H9 (cell line): ENCODE data around the gene SCNN1B. TPM values are rescaled to one million over a fixed set of nuclear protein-coding genes. Genes with fewer than 3 reads are reported as not detected.
A peak's percentile ranks its signal among the peaks of the same experiment; 100 is the strongest.

ENCODE experiments used
- DNase-seq: peaks from one replicate; pipeline ENCODE4 v3.0.0-alpha.2; 2017
- H2AFZ ChIP-seq: one replicate; pipeline ENCODE4 v1.6.1; 2013; ENCODE audit warnings: mild to moderate bottlenecking, low read length, control low read depth, moderate library complexity
- H2AK5ac ChIP-seq: 2 replicates; pipeline ENCODE4 v1.6.1; 2013; ENCODE audit warnings: low read length, control low read depth, mixed read lengths; ENCODE audit not compliant: insufficient read length
- H2BK120ac ChIP-seq: one replicate; pipeline ENCODE4 v1.6.1; 2013; ENCODE audit warnings: low read depth, mild to moderate bottlenecking, low read length, control low read depth, inconsistent platforms; ENCODE audit not compliant: poor library complexity, severe bottlenecking
- H2BK12ac ChIP-seq: 2 replicates; pipeline ENCODE4 v1.6.1; 2013; ENCODE audit warnings: low read length, control low read depth, mixed read lengths, low read depth; ENCODE audit not compliant: insufficient read length
- H2BK15ac ChIP-seq: 2 replicates; pipeline ENCODE4 v1.6.1; 2013; ENCODE audit warnings: low read depth, low read length, control low read depth
- H2BK20ac ChIP-seq: one replicate; pipeline ENCODE4 v1.6.1; 2013; ENCODE audit warnings: low read depth, mild to moderate bottlenecking, low read length, control low read depth, inconsistent platforms; ENCODE audit not compliant: poor library complexity, severe bottlenecking
- H2BK5ac ChIP-seq: 2 replicates; pipeline ENCODE4 v1.6.1; 2013; ENCODE audit warnings: low read length, control low read depth, mixed read lengths; ENCODE audit not compliant: insufficient read length
- H3K14ac ChIP-seq: 2 replicates; pipeline ENCODE4 v1.6.1; 2013; ENCODE audit warnings: low read length, control low read depth; ENCODE audit not compliant: insufficient read depth
- H3K18ac ChIP-seq: 2 replicates; pipeline ENCODE4 v1.6.1; 2013; ENCODE audit warnings: low read depth, mild to moderate bottlenecking, mixed read lengths, low read length, control low read depth; ENCODE audit not compliant: insufficient read length
- H3K23ac ChIP-seq: 2 replicates; pipeline ENCODE4 v1.6.1; 2013; ENCODE audit warnings: low read length, control low read depth, mixed read lengths, low read depth; ENCODE audit not compliant: insufficient read length
- H3K23me2 ChIP-seq: 2 replicates; pipeline ENCODE4 v1.6.1; 2013; ENCODE audit warnings: low read depth, mild to moderate bottlenecking, mixed read lengths, low read length, control low read depth; ENCODE audit not compliant: insufficient read length, poor library complexity, severe bottlenecking
- H3K27ac ChIP-seq: 2 replicates; pipeline ENCODE4 v1.5.1; 2013; ENCODE audit warnings: low read length, control low read depth, mixed read lengths, low read depth; ENCODE audit not compliant: insufficient read length
- H3K27me3 ChIP-seq: 2 replicates; pipeline ENCODE4 v1.6.1; 2013; ENCODE audit warnings: low read length, control low read depth, inconsistent platforms; ENCODE audit not compliant: insufficient read depth
- H3K4ac ChIP-seq: 2 replicates; pipeline ENCODE4 v1.6.1; 2013; ENCODE audit warnings: low read depth, mild to moderate bottlenecking, control low read depth, inconsistent platforms, low read length, moderate library complexity
- H3K4me1 ChIP-seq: 2 replicates; pipeline ENCODE4 v1.6.1; 2013; ENCODE audit warnings: low read length, control low read depth, inconsistent platforms; ENCODE audit not compliant: insufficient read depth
- H3K4me2 ChIP-seq: 2 replicates; pipeline ENCODE4 v1.6.1; 2013; ENCODE audit warnings: low read length, control low read depth, mixed read lengths; ENCODE audit not compliant: insufficient read length, insufficient read depth
- H3K56ac ChIP-seq: 2 replicates; pipeline ENCODE4 v1.6.1; 2013; ENCODE audit warnings: low read depth, mild to moderate bottlenecking, mixed read lengths, low read length, control low read depth; ENCODE audit not compliant: insufficient read length
- H3K79me1 ChIP-seq: 2 replicates; pipeline ENCODE4 v1.6.1; 2013; ENCODE audit warnings: low read depth, mild to moderate bottlenecking, moderate library complexity, low read length, control low read depth, inconsistent platforms; ENCODE audit not compliant: insufficient read depth, poor library complexity, severe bottlenecking
- H3K79me2 ChIP-seq: 2 replicates; pipeline ENCODE4 v1.6.1; 2013; ENCODE audit warnings: low read length, control low read depth, inconsistent platforms; ENCODE audit not compliant: insufficient read depth
- H3K9ac ChIP-seq: 2 replicates; pipeline ENCODE4 v1.6.1; 2013; ENCODE audit warnings: low read length, control low read depth, mixed read lengths; ENCODE audit not compliant: insufficient read length; ENCODE audit errors: extremely low read depth
- H3K9me3 ChIP-seq: one replicate; pipeline ENCODE4 v1.6.1; 2013; ENCODE audit warnings: low read depth, low read length, inconsistent platforms; ENCODE audit not compliant: control insufficient read depth
- H3T11ph ChIP-seq: one replicate; pipeline ENCODE4 v1.6.1; 2013; ENCODE audit warnings: mild to moderate bottlenecking, low read length, control low read depth, inconsistent platforms
- H4K20me1 ChIP-seq: one replicate; pipeline ENCODE4 v1.6.1; 2013; ENCODE audit not compliant: control insufficient read depth, insufficient read length, insufficient read depth
- H4K5ac ChIP-seq: 2 replicates; pipeline ENCODE4 v1.6.1; 2013; ENCODE audit warnings: low read depth, mild to moderate bottlenecking, mixed read lengths, low read length, control low read depth; ENCODE audit not compliant: insufficient read length
- H4K8ac ChIP-seq: replicated peaks from 2 replicates; pipeline ENCODE4 v1.6.1; 2013; ENCODE audit warnings: low read length, control low read depth, mixed read lengths, low read depth; ENCODE audit not compliant: insufficient read length
- H4K91ac ChIP-seq: 2 replicates; pipeline ENCODE4 v1.6.1; 2013; ENCODE audit warnings: low read depth, mild to moderate bottlenecking, moderate library complexity, mixed read lengths, low read length, control low read depth; ENCODE audit not compliant: insufficient read length
- H3K27ac Mint-ChIP-seq, 3 experiments: 2 replicates in 2 of 3; 3 replicates in 1 of 3; pipeline ENCODE4 v1.8.0; 2020 to 2021; ENCODE audit warnings: mixed read lengths in 3 of 3, mild to moderate bottlenecking in 1 of 3, moderate library complexity in 1 of 3
- H3K27me3 Mint-ChIP-seq: 2 replicates; pipeline ENCODE4 v1.8.0; 2021; ENCODE audit warnings: low read depth, mild to moderate bottlenecking, moderate library complexity, mixed read lengths
- H3K36me3 Mint-ChIP-seq, 3 experiments: 2 replicates in 2 of 3; 3 replicates in 1 of 3; pipeline ENCODE4 v1.8.0; 2020 to 2021; ENCODE audit warnings: low read depth in 3 of 3, mixed read lengths in 3 of 3; ENCODE audit not compliant: insufficient read depth in 1 of 3
- H3K4me1 Mint-ChIP-seq, 2 experiments: 2 replicates each; pipeline ENCODE4 v1.8.0; 2020; ENCODE audit warnings: mixed read lengths in 2 of 2
- H3K4me3 Mint-ChIP-seq, 2 experiments: 2 replicates in 1 of 2; 3 replicates in 1 of 2; pipeline ENCODE4 v1.8.0; 2020 to 2021; ENCODE audit warnings: mild to moderate bottlenecking in 2 of 2, mixed read lengths in 2 of 2, moderate library complexity in 1 of 2
- H3K9me3 Mint-ChIP-seq, 2 experiments: 2 replicates in 1 of 2; 3 replicates in 1 of 2; pipeline ENCODE4 v1.8.0; 2020; ENCODE audit warnings: mild to moderate bottlenecking in 2 of 2, mixed read lengths in 2 of 2, moderate library complexity in 1 of 2
- WGBS: extraction: QIAGEN DNeasy Blood & Tissue Kit; methylation state at CpG from one replicate; pipeline ENCODE4 v1.1.7; 2013; ENCODE audit warnings: missing lambda C conversion rate, low lambda C conversion rate, mixed read lengths; ENCODE audit not compliant: insufficient read length; ENCODE audit errors: extremely low coverage; 5-methylcytosine and 5-hydroxymethylcytosine counted together
- total RNA-seq: library from RNA; stranded (reverse); gene quantifications from 2 replicates; pipeline ENCODE4 v1.2.1, GENCODE V29; 2021
- TF ChIP-seq, protein P1 (sequence below): fragments of 200-600 bp; sonication (generic); conservative IDR thresholded peaks from 3 replicates; pipeline ENCODE4 v1.8.0; 2021; ENCODE audit warnings: antibody characterized with exemption, mild to moderate bottlenecking

The SCNN1B gene
- total RNA-seq, 1 experiment from 2014 or later: 0.11 TPM

DNA sequence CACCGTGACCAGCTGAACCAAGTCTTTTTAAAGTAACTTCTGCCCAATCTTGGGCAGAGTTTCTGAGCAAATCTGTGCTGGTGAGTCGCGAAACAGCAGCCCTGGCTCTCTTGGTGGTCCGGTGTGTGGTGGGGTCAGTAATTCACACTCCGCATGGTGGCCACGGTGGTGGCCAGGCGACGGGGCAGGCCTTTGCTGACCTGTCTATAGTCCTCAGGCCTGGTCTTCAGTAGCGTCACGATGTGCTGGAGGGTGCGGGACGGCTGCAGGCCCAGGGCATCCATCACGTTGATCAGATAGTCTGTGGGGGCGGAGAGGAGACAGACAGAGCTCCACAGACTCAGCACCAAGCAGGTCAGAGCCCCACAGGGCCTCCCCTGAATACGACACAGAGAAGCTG is 86.7 kb downstream of the SCNN1B start:
- H3K9ac ChIP-seq: no peak overlapping the region
- no peaks in the 10 kb centered on the region for H3K23me2 ChIP-seq
- no peak overlapping the region for H2AK5ac ChIP-seq
- DNase-seq: no peak
- H3K79me1 ChIP-seq: no peaks in the 10 kb centered on the region
- H3K18ac ChIP-seq: no peak overlapping the region
- H3K27me3 ChIP-seq: no peaks in the 10 kb centered on the region
- H3K79me2 ChIP-seq: no peaks in the 10 kb centered on the region
- no peak overlapping the region for H3K27ac ChIP-seq
- H2BK120ac ChIP-seq: no peak overlapping the region
- no peak overlapping the region for H2AFZ ChIP-seq
- H2BK5ac ChIP-seq: no peak overlapping the region
- no peak overlapping the region for H4K5ac ChIP-seq
- no peaks in the 10 kb centered on the region for H3K27me3 Mint-ChIP-seq
- no peak overlapping the region for H3K23ac ChIP-seq
- no peak overlapping the region for H2BK20ac ChIP-seq
- H3K4me1 ChIP-seq: no peaks in the 10 kb centered on the region
- no peak overlapping the region for H3K4me2 ChIP-seq
- no peak overlapping the region for H3K56ac ChIP-seq
- no peak overlapping the region for H2BK15ac ChIP-seq
- H3K36me3 Mint-ChIP-seq: peaks cover 13 to 49% (median 32%) of the 10 kb centered on the region in 3 experiments; a peak in 6 of 7 replicates
- H3K27ac Mint-ChIP-seq: peak overlapping the region in 2 of 3 experiments; percentile 67 to 71; a peak in 2 of 7 replicates
- H4K91ac ChIP-seq: no peak overlapping the region
- no peaks in the 10 kb centered on the region for H3K9me3 Mint-ChIP-seq
- TF ChIP-seq, protein P1, sequence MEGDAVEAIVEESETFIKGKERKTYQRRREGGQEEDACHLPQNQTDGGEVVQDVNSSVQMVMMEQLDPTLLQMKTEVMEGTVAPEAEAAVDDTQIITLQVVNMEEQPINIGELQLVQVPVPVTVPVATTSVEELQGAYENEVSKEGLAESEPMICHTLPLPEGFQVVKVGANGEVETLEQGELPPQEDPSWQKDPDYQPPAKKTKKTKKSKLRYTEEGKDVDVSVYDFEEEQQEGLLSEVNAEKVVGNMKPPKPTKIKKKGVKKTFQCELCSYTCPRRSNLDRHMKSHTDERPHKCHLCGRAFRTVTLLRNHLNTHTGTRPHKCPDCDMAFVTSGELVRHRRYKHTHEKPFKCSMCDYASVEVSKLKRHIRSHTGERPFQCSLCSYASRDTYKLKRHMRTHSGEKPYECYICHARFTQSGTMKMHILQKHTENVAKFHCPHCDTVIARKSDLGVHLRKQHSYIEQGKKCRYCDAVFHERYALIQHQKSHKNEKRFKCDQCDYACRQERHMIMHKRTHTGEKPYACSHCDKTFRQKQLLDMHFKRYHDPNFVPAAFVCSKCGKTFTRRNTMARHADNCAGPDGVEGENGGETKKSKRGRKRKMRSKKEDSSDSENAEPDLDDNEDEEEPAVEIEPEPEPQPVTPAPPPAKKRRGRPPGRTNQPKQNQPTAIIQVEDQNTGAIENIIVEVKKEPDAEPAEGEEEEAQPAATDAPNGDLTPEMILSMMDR: no peak
- no peak overlapping the region for H2BK12ac ChIP-seq
- no peaks in the 10 kb centered on the region for H3K9me3 ChIP-seq
- no peak overlapping the region for H4K8ac ChIP-seq
- no peak overlapping the region for H3K14ac ChIP-seq
- H3K4me1 Mint-ChIP-seq: peaks cover 5% of the 10 kb centered on the region in 2 experiments; a peak in 2 of 4 replicates
- H4K20me1 ChIP-seq: no peaks in the 10 kb centered on the region
- H3T11ph ChIP-seq: no peak overlapping the region
- WGBS: no CpG with 5 or more reads among the region's 15 CpGs
- no peak overlapping the region for H3K4ac ChIP-seq
- no peak overlapping the region for H3K4me3 Mint-ChIP-seq
